H1 (cell line): ENCODE measurements around the gene SAMD4A. TPM values are rescaled to one million over a fixed set of nuclear protein-coding genes. Genes with fewer than 3 reads are reported as not detected.

ENCODE experiments used
- CTCF ChIA-PET: fragments of 300-600 bp; sonication (Branson Sonifier 250); formaldehyde crosslinking; loops from one replicate; lab custom pipeline; 2021; ENCODE audit not compliant: partially characterized antibody; lab: Charles Lee
- POLR2A ChIA-PET: fragments of 300-600 bp; sonication (Branson Sonifier 250); formaldehyde crosslinking; loops from one replicate; lab custom pipeline; 2021; ENCODE audit warnings: inconsistent platforms; ENCODE audit not compliant: partially characterized antibody; lab: Charles Lee
- DNase-seq, 2 experiments: peaks; one replicate each; pipeline versions ENCODE4 v3.0.0 to v3.0.0-alpha.2; 2010 to 2022; ENCODE audit warnings: low spot score in 2 of 2, low read depth in 1 of 2, mixed read lengths in 1 of 2
- FAIRE-seq: peaks from 2 replicates; lab custom pipeline; 2011; peaks lifted over from hg19 to GRCh38; lab: Jason Lieb, UNC
- H2AFZ ChIP-seq: 2 replicates; pipeline ENCODE4 v1.8.1; 2012; ENCODE audit warnings: low read length, inconsistent platforms
- H2AK5ac ChIP-seq: 2 replicates; pipeline ENCODE4 v1.6.1; 2013; ENCODE audit warnings: low read depth, low read length
- H2BK120ac ChIP-seq: replicated peaks from 2 replicates; pipeline ENCODE3; 2013; ENCODE audit warnings: low read depth, low read length, inconsistent platforms
- H2BK12ac ChIP-seq: 2 replicates; pipeline ENCODE4 v1.6.1; 2013; ENCODE audit warnings: low read depth, low read length
- H2BK15ac ChIP-seq: 2 replicates; pipeline ENCODE4 v1.6.1; 2013; ENCODE audit warnings: low read length
- H2BK20ac ChIP-seq: 2 replicates; pipeline ENCODE4 v1.6.1; 2013; ENCODE audit warnings: low read length
- H2BK5ac ChIP-seq: 2 replicates; pipeline ENCODE4 v1.6.1; 2013; ENCODE audit warnings: low read depth, low read length
- H3K14ac ChIP-seq: 2 replicates; pipeline ENCODE4 v1.6.1; 2013; ENCODE audit warnings: inconsistent platforms; ENCODE audit not compliant: insufficient read length
- H3K18ac ChIP-seq: 2 replicates; pipeline ENCODE4 v1.6.1; 2013; ENCODE audit warnings: low read length; ENCODE audit errors: extremely low read depth
- H3K23ac ChIP-seq: 2 replicates; pipeline ENCODE4 v1.6.1; 2013; ENCODE audit warnings: inconsistent platforms; ENCODE audit not compliant: insufficient read length
- H3K23me2 ChIP-seq: 2 replicates; pipeline ENCODE4 v1.6.1; 2013; ENCODE audit warnings: low read depth, low read length
- H3K27ac ChIP-seq: 2 replicates; pipeline ENCODE4 v1.6.1; 2011; ENCODE audit warnings: low read depth, low read length, inconsistent platforms
- H3K27me3 ChIP-seq, 4 experiments: replicated peaks in 1 of 4; 1 replicate in 1 of 4; 2 replicates in 3 of 4; pipeline versions ENCODE4 v1.6.1 to v1.8.1; 2011 to 2013; ENCODE audit warnings: low read length in 3 of 4, mild to moderate bottlenecking in 3 of 4, inconsistent platforms in 2 of 4, mixed read lengths in 2 of 4, moderate library complexity in 1 of 4; ENCODE audit not compliant: control insufficient read depth in 3 of 4, insufficient read depth in 3 of 4; ENCODE audit errors: extremely low read depth in 1 of 4
- H3K36me3 ChIP-seq, 4 experiments: 2 replicates each; pipeline versions ENCODE4 v1.6.1 to v1.8.1; 2011 to 2013; ENCODE audit warnings: mild to moderate bottlenecking in 4 of 4, low read length in 3 of 4, moderate library complexity in 2 of 4, control low read depth in 1 of 4, inconsistent platforms in 1 of 4; ENCODE audit not compliant: insufficient read depth in 4 of 4, control insufficient read depth in 2 of 4
- H3K4ac ChIP-seq: replicated peaks from 2 replicates; pipeline ENCODE3; 2013; ENCODE audit warnings: low read length, low read depth, mixed read lengths, inconsistent platforms; ENCODE audit not compliant: insufficient read length
- H3K4me1 ChIP-seq, 4 experiments: replicated peaks in 1 of 4; 1 replicate in 1 of 4; 2 replicates in 3 of 4; pipeline versions ENCODE4 v1.6.1 to v1.8.1; 2011 to 2013; ENCODE audit warnings: low read length in 3 of 4, inconsistent platforms in 2 of 4, mixed read lengths in 1 of 4; ENCODE audit not compliant: insufficient read depth in 4 of 4, control insufficient read depth in 3 of 4
- H3K4me2 ChIP-seq, 2 experiments: 2 replicates each; pipeline versions ENCODE4 v1.6.1 to v1.8.1; 2011 to 2013; ENCODE audit warnings: low read depth in 2 of 2, low read length in 2 of 2, control low read depth in 1 of 2, inconsistent platforms in 1 of 2, mild to moderate bottlenecking in 1 of 2; ENCODE audit not compliant: insufficient read depth in 1 of 2
- H3K4me3 ChIP-seq, 4 experiments: fragments of 200-600, 300-600 bp in 1 of 4; sonication (generic), shearing (Covaris generic), sonication (Bioruptor Twin) in 1 of 4; 2 replicates each; pipeline versions ENCODE4 v1.5.1 to v1.8.1; 2011 to 2016; ENCODE audit warnings: low read length in 4 of 4, low read depth in 3 of 4, control low read depth in 2 of 4, inconsistent platforms in 2 of 4, mild to moderate bottlenecking in 2 of 4, mixed read lengths in 1 of 4, moderate library complexity in 1 of 4; ENCODE audit not compliant: insufficient read depth in 2 of 4; ENCODE audit errors: extremely low read depth in 1 of 4
- H3K56ac ChIP-seq: replicated peaks from 2 replicates; pipeline ENCODE3; 2013; ENCODE audit warnings: low read depth, mild to moderate bottlenecking, mixed read lengths, low read length, inconsistent platforms; ENCODE audit not compliant: insufficient read length
- H3K79me1 ChIP-seq: 2 replicates; pipeline ENCODE4 v1.6.1; 2013; ENCODE audit warnings: low read depth, low read length, control low read depth
- H3K79me2 ChIP-seq, 2 experiments: 2 replicates each; pipeline versions ENCODE4 v1.6.1 to v1.8.1; 2012 to 2013; ENCODE audit warnings: low read length in 2 of 2, mild to moderate bottlenecking in 2 of 2, inconsistent platforms in 1 of 2; ENCODE audit not compliant: insufficient read depth in 2 of 2, control insufficient read depth in 1 of 2
- H3K9ac ChIP-seq, 4 experiments: replicated peaks in 1 of 4; 1 replicate in 1 of 4; 2 replicates in 3 of 4; pipeline versions ENCODE4 v1.6.1 to v1.8.1; 2011 to 2013; ENCODE audit warnings: low read depth in 3 of 4, low read length in 3 of 4, control low read depth in 2 of 4, mild to moderate bottlenecking in 2 of 4, moderate library complexity in 2 of 4, inconsistent platforms in 1 of 4; ENCODE audit errors: extremely low read depth in 1 of 4
- H3K9me3 ChIP-seq, 2 experiments: 2 replicates each; pipeline versions ENCODE4 v1.6.1 to v1.8.1; 2012 to 2013; ENCODE audit warnings: mild to moderate bottlenecking in 2 of 2, moderate library complexity in 2 of 2, control low read depth in 1 of 2, inconsistent platforms in 1 of 2, low read depth in 1 of 2, low read length in 1 of 2, mixed read lengths in 1 of 2; ENCODE audit not compliant: insufficient read depth in 2 of 2
- H4K20me1 ChIP-seq, 2 experiments: replicated peaks in 1 of 2; 2 replicates each; pipeline versions ENCODE3 to v1.8.1; 2011 to 2013; ENCODE audit warnings: inconsistent platforms in 2 of 2, low read length in 2 of 2, mild to moderate bottlenecking in 1 of 2; ENCODE audit not compliant: insufficient read depth in 2 of 2, control insufficient read depth in 1 of 2
- H4K5ac ChIP-seq: 2 replicates; pipeline ENCODE4 v1.6.1; 2013; ENCODE audit warnings: low read length, low read depth, mixed read lengths, inconsistent platforms; ENCODE audit not compliant: insufficient read length
- H4K8ac ChIP-seq: 2 replicates; pipeline ENCODE4 v1.8.0; 2013; ENCODE audit warnings: mild to moderate bottlenecking, moderate library complexity, low read length, inconsistent platforms; ENCODE audit not compliant: insufficient read depth; ENCODE audit errors: extremely low read depth
- H4K91ac ChIP-seq: replicated peaks from 2 replicates; pipeline ENCODE3; 2013; ENCODE audit warnings: low read length, mixed read lengths, inconsistent platforms; ENCODE audit not compliant: insufficient read length
- CEBPB ChIP-seq: IDR thresholded peaks from 2 replicates; pipeline ENCODE4 v1.6.1; 2012; ENCODE audit warnings: low read depth, low read length
- CTCF ChIP-seq, 3 experiments: IDR thresholded peaks; 1 replicate in 2 of 3; 2 replicates in 1 of 3; pipeline versions ENCODE4 v1.5.1 to v1.6.1; 2011; ENCODE audit warnings: low read length in 3 of 3, mild to moderate bottlenecking in 3 of 3, inconsistent platforms in 2 of 3, low read depth in 1 of 3, moderate library complexity in 1 of 3; ENCODE audit not compliant: insufficient read depth in 1 of 3; ENCODE audit errors: control extremely low read depth in 1 of 3
- KDM4A ChIP-seq: IDR thresholded peaks from one replicate; pipeline ENCODE4 v1.7.1; 2012; ENCODE audit warnings: low read depth, mild to moderate bottlenecking, moderate library complexity, low read length, inconsistent platforms; ENCODE audit not compliant: severe bottlenecking
- WGBS, 2 experiments: shearing (Covaris generic) in 1 of 2; methylation state at CpG; one replicate each; pipeline versions ENCODE4 v1.1.6 to v1.1.7; 2013 to 2015; ENCODE audit warnings: low lambda C conversion rate in 2 of 2, mixed read lengths in 2 of 2, inconsistent platforms in 1 of 2, low coverage in 1 of 2, missing lambda C conversion rate in 1 of 2; ENCODE audit not compliant: insufficient replicate concordance in 2 of 2, insufficient coverage in 1 of 2, insufficient read length in 1 of 2; ENCODE audit errors: extremely low coverage in 1 of 2, missing lambda C conversion rate in 1 of 2; 5-methylcytosine and 5-hydroxymethylcytosine counted together
- polyA plus RNA-seq, 7 experiments: library from polyadenylated mRNA; depleted of rRNA in 3 of 7; stranded (reverse) in 5 of 7; unstranded in 2 of 7; fragments of >200 nt in 5 of 7; fragments of 200-250 nt in 2 of 7; gene quantifications; 1 replicate in 5 of 7; 2 replicates in 1 of 7; 4 replicates in 1 of 7; pipeline versions ENCODE4 v1.2.1 to v1.2.3, GENCODE V29; 2011 to 2013; ENCODE audit warnings: missing spikeins in 2 of 7, mixed read lengths in 2 of 7
- total RNA-seq: library from RNA; stranded (reverse); fragmentation: NEBNext Ultra II Directional; extraction: Animal tissue kit (Norgen Biotek cat#: 25700); gene quantifications from 2 replicates; pipeline ENCODE4 v1.2.1, GENCODE V29; 2021

SAMD4A gene
- total and polyA plus RNA-seq, 2 of the 8 experiments (the other 6 are each of a cell fraction or from before 2014, with no cell fraction given), result 2.4 to 12.3 TPM

DNA sequence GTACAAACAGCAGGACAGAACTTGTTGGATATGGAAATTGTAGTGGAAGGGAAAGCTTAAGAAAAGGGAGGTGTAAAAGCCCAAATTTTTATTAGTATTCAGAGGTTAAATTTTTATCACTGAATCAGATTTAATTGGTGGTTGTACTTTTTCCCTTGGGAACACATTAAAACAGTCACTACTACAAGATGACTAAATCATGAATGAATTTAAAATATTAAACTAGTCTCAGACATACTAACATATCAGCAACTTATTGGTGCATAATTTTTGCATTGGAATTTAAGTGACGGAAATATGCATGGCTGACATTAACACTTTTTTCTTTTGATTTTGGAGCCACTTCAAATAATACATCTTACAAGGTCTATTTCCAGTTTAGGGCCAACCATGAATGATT, 27.6 kb downstream of the SAMD4A start:
- Histone ChIP-seq H2BK15ac (no peak overlapping the region), H2AFZ (no peak overlapping the region), H2BK12ac (no peak overlapping the region), H3K4me3 (no peak overlapping the region), H2BK120ac (no peak overlapping the region), H3K27ac (no peak overlapping the region), H3K14ac (no peak overlapping the region), H2AK5ac (no peak overlapping the region), H3K79me1 (no peaks in the 10 kb centered on the region; the same call in 1 of the 2 replicates), H4K20me1 (no peaks in the 10 kb centered on the region), H3K4ac (no peak overlapping the region), H4K5ac (no peak overlapping the region), H4K91ac (no peak overlapping the region), H2BK20ac (no peak overlapping the region), H4K8ac (no peak overlapping the region), H3K27me3 (no peaks in the 10 kb centered on the region), H3K9ac (no peak overlapping the region), H3K23me2 (no peaks in the 10 kb centered on the region), H2BK5ac (no peak overlapping the region), H3K9me3 (no peaks in the 10 kb centered on the region), H3K56ac (no peak overlapping the region), H3K4me2 (no peak overlapping the region), H3K23ac (no peak overlapping the region), H3K36me3 (no peaks in the 10 kb centered on the region), H3K18ac (no peak overlapping the region), H3K79me2 (0 out of 4 replicates have a peak, but pooled peaks cover 0 to 3% of the 10 kb centered on the region in 2 experiments), H3K4me1 (no peaks in the 10 kb centered on the region)
- TF ChIP-seq CEBPB (no peak), KDM4A (no peak), CTCF (IDR thresholded peaks at IDR 0.05; ENCODE audit: control extremely low read depth in 1 of 3, insufficient read depth in 1 of 3, low read depth in 1 of 3, low read length in 3 of 3) (no peak)
- FAIRE-seq, result no peak
- 94% methylated on average over 1 of the region's 1 CpG; no CpG with 5 or more reads in 1 of the 2 experiments for WGBS, 2 experiments
- DNase-seq, result no peak
- CTCF ChIA-PET, result interaction anchor here (0.6 to 2.2 kb wide), 5 partner anchors 8 to 181 kb away, joined by 3 to 6 read pairs (median 4); no protein-coding TSS in a partner anchor
- POLR2A ChIA-PET, result interaction anchor here (0.9 to 1.1 kb wide), 2 partner anchors 12 to 82 kb away, joined by 3 read pairs; no protein-coding TSS in a partner anchor
